ENCODE measurements around the gene CIAPIN1. TPM values are rescaled to one million over a fixed set of nuclear protein-coding genes. Genes with fewer than 3 reads are reported as not detected.

Gene CIAPIN1
- total RNA-seq, 1 experiment from 2014 or later, result 82.8 TPM

DNA sequence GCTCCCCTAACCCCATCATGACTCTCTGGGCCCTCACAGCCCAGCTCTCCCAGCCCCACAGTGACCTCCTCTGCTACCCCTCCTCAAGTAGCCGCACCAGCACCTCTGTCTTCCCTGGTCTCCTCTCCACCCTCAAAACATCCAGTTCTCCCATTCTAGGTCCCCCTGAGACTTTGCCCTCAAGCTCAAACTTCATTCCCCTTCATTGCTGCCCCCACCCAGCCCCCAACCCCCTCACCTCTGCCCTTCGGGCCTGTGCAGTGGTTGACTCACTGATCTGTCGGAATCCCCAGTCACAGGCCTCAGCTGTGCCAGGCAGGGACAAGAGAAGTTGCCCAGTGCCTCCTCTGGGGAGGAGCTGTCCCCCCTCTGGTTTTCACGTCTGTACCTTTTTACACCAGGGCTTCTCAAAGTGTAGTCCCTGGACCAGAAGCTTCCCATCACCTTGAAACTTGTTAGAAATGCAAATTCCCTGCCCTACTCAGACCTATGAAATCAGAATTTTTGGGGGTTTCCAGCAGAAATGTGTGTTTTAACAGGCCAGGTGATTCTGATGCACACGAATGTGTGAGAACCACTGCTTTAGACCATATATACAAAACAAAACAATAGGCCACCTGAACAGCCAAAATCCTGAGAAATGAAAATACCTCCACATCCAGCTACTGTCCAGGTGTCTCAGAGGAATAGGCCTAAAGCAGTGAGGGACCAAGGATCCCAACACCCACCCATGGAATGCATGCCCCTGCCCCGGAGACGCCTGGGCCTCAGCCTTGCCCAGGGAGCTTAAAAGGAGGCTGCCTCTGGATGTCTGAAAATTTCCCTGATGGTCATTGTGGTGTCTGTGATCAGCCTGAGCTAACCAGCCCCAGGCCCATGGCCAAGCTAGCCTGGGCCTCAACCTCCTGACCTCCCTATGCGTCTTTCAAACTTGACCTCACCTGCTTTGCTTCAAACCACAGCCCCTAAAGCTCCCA, 40.0 kb upstream of the CIAPIN1 start:
- H3K27ac ChIP-seq (ENCODE audit: insufficient read length, low read depth, low read length), result no peak overlapping the region
- no peaks in the 10 kb centered on the region; a peak in 2 of 7 replicates for H3K36me3 Mint-ChIP-seq (ENCODE audit: insufficient read depth in 1 of 3, low read depth in 3 of 3)
- no peak overlapping the region for H3K18ac ChIP-seq (ENCODE audit: insufficient read length, low read depth, low read length)
- peak overlapping the region; percentile 32 for H4K8ac ChIP-seq (replicated peaks; ENCODE audit: insufficient read length, low read depth, low read length)
- H3K56ac ChIP-seq (ENCODE audit: insufficient read length, low read depth, low read length), result no peak overlapping the region
- H3K9me3 ChIP-seq (ENCODE audit: control insufficient read depth, low read depth, low read length), result no peaks in the 10 kb centered on the region
- peaks cover 2% of the 10 kb centered on the region; the same call in 1 of the 2 replicates for H3K4me1 ChIP-seq (ENCODE audit: insufficient read depth, low read length)
- no peak overlapping the region for H2BK15ac ChIP-seq (ENCODE audit: low read depth, low read length)
- peaks cover 27% of the 10 kb centered on the region for H3K27me3 Mint-ChIP-seq (ENCODE audit: low read depth)
- H3K27ac Mint-ChIP-seq, result no peak overlapping the region
- H3K23ac ChIP-seq (ENCODE audit: insufficient read length, low read depth, low read length), result no peak overlapping the region
- peak overlapping the region; percentile 82; the same call in 1 of the 2 replicates for H3K14ac ChIP-seq (ENCODE audit: insufficient read depth, low read length)
- H3K23me2 ChIP-seq (ENCODE audit: insufficient read length, low read depth, low read length, poor library complexity, severe bottlenecking), result peaks cover 14% of the 10 kb centered on the region
- H3K79me2 ChIP-seq (ENCODE audit: insufficient read depth, low read length), result no peaks in the 10 kb centered on the region
- no peak overlapping the region for H2BK5ac ChIP-seq (ENCODE audit: insufficient read length, low read length)
- peak overlapping the region; percentile 76 for H3K4me2 ChIP-seq (ENCODE audit: insufficient read depth, insufficient read length, low read length)
- no peak overlapping the region for H2BK12ac ChIP-seq (ENCODE audit: insufficient read length, low read depth, low read length)
- H4K20me1 ChIP-seq (ENCODE audit: control insufficient read depth, insufficient read depth, insufficient read length), result no peaks in the 10 kb centered on the region
- no peak overlapping the region for H3K4ac ChIP-seq (ENCODE audit: low read depth, low read length)
- peak overlapping the region; percentile 22 for H4K5ac ChIP-seq (ENCODE audit: insufficient read length, low read depth, low read length)
- no peak overlapping the region for H3K9ac ChIP-seq (ENCODE audit: extremely low read depth, insufficient read length, low read length)
- H2AK5ac ChIP-seq (ENCODE audit: insufficient read length, low read length), result no peak overlapping the region
- no peak overlapping the region for H2BK20ac ChIP-seq (ENCODE audit: low read depth, low read length, poor library complexity, severe bottlenecking)
- peaks cover 5% of the 10 kb centered on the region for H3K79me1 ChIP-seq (ENCODE audit: insufficient read depth, low read depth, low read length, poor library complexity, severe bottlenecking)
- peak overlapping the region; percentile 34 for H2AFZ ChIP-seq (ENCODE audit: low read length)
- WGBS (ENCODE audit: extremely low coverage, insufficient read length, low lambda C conversion rate), result no CpG with 5 or more reads among the region's 8 CpGs
- no peak overlapping the region for H4K91ac ChIP-seq (ENCODE audit: insufficient read length, low read depth, low read length)
- no peaks in the 10 kb centered on the region for H3K27me3 ChIP-seq (ENCODE audit: insufficient read depth, low read length)
- H3T11ph ChIP-seq (ENCODE audit: low read length), result no peak overlapping the region
- peak overlapping the region; percentile 47 to 75 for H3K4me3 Mint-ChIP-seq
- TF ChIP-seq CTCF (conservative IDR thresholded peaks at IDR 0.05), result no peak
- no peak for DNase-seq
- H3K4me1 Mint-ChIP-seq, result peaks cover 19 to 29% of the 10 kb centered on the region in 2 experiments
- H2BK120ac ChIP-seq (ENCODE audit: low read depth, low read length, poor library complexity, severe bottlenecking), result no peak overlapping the region
- peaks cover 9 to 14% of the 10 kb centered on the region in 2 experiments; a peak in 4 of 5 replicates for H3K9me3 Mint-ChIP-seq

Data from H9 (cell line).